HG03457 (cell line): ENCODE results near the gene BEND4.

Experiments
- ATAC-seq: cut with Tn5 transposase; IDR thresholded peaks from one replicate; pipeline ENCODE4 v1.9.1; 2021; ENCODE audit warnings: moderate number of reproducible peaks; ENCODE audit not compliant: unreplicated experiment

BEND4 gene

GRCh38 chr4:42112846-42113245 is 39.6 kb downstream of the BEND4 start:
- ATAC-seq: no peak

GRCh38 chr4:42104521-42104920 is 47.9 kb downstream of the BEND4 start:
- no peak for ATAC-seq

GRCh38 chr4:42101446-42101975 is 50.9 kb downstream of the BEND4 start:
- no peak for ATAC-seq

- ATAC-seq: no peak
Observed at GRCh38 chr4:42088386-42088785, 64.1 kb downstream of the BEND4 start.

- no peak for ATAC-seq
Observed at GRCh38 chr4:42083816-42084215, 68.6 kb downstream of the BEND4 start.

DNA sequence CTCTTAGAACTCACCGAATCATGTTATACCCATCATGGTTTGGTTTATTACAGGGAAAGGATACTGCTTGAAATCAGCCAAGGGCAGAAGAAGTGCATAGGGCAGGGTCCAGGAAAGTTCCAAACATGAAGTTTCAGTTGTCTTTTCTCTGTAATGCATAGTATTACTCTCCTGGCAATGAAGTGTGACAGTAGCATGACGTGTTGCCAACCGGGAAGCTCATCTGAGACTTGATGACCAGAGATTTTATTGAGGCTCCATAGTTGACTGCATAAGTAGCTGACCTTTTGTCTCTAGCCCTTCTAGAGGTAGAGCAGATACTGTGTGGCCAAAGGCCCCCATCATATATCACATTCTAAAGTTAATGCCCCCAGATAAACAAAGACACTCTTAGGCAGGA is 72.1 kb downstream of the BEND4 start:
- ATAC-seq: peak; percentile 42

DNA sequence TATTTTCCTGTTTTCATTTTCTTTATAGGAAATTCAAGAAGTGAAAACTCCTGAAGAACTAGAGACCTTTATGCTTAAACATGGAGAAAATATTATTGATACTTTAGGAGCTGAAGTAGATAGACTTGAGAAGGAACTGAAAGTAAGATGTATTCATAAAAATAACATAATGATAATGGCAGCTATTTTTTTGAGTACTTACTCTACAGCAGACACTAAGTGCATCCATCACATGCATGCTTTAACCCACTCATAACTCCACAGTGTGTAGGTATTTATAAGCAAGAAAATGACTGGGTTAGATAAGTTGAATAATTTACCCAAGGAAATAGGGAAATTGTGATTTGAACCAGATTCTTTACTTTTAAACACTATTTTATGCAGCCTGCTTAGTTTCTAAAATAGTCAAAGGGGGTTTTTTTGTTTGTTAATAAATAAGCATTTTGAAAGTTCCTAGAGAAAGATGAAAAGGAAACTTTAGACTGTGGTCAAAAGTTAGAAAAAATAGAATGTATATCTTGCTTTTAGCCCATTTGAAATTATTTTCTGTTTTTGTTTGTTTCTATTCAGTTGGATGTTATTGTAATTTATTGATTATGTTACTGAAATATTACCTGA is 74.2 kb downstream of the BEND4 start:
- ATAC-seq: peak; percentile 79

- no peak for ATAC-seq
Observed at GRCh38 chr4:42074294-42074693, 78.2 kb downstream of the BEND4 start.

GRCh38 chr4:42070463-42070862 is 82.0 kb downstream of the BEND4 start:
- ATAC-seq: no peak

- ATAC-seq: no peak
Observed at GRCh38 chr4:42067264-42067663, 85.2 kb downstream of the BEND4 start.

GRCh38 chr4:42066402-42066801 is 86.1 kb downstream of the BEND4 start:
- ATAC-seq: no peak
